Stimulated activated naive CD8-positive, alpha-beta T cell treated with anti-CD3 and anti-CD28 coated beads, Interleukin-15, amount 100 ng/mL, for 72 hours (primary cell): Measurements from ENCODE around the gene MINK1.

Experiments used
- ATAC-seq: fragments of 150-1000 bp; cut with Tn5 transposase; 2 replicates; pipeline ENCODE4 v1.10.0; 2021; ENCODE audit warnings: mild to moderate bottlenecking, moderate library complexity
- DNase-seq, 2 donors: peaks; one replicate each; pipeline ENCODE4 v3.0.0; 2021 to 2022
- H3K27ac Mint-ChIP-seq, 2 donors: one replicate each; pipeline ENCODE4 v1.8.0; 2022; ENCODE audit warnings: mild to moderate bottlenecking in 2 of 2, mixed read lengths in 2 of 2, moderate library complexity in 2 of 2
- H3K27me3 Mint-ChIP-seq: one replicate; pipeline ENCODE4 v1.8.0; 2022; ENCODE audit warnings: mixed read lengths
- H3K4me1 Mint-ChIP-seq: one replicate; pipeline ENCODE4 v1.8.0; 2022; ENCODE audit warnings: mild to moderate bottlenecking, mixed read lengths
- H3K4me3 Mint-ChIP-seq, 2 donors: one replicate each; pipeline ENCODE4 v1.8.0; 2022; ENCODE audit warnings: mild to moderate bottlenecking in 2 of 2, mixed read lengths in 2 of 2, moderate library complexity in 1 of 2
- H3K9me3 Mint-ChIP-seq, 2 donors: one replicate each; pipeline ENCODE4 v1.8.0; 2022; ENCODE audit warnings: mixed read lengths in 2 of 2

Gene MINK1

DNA sequence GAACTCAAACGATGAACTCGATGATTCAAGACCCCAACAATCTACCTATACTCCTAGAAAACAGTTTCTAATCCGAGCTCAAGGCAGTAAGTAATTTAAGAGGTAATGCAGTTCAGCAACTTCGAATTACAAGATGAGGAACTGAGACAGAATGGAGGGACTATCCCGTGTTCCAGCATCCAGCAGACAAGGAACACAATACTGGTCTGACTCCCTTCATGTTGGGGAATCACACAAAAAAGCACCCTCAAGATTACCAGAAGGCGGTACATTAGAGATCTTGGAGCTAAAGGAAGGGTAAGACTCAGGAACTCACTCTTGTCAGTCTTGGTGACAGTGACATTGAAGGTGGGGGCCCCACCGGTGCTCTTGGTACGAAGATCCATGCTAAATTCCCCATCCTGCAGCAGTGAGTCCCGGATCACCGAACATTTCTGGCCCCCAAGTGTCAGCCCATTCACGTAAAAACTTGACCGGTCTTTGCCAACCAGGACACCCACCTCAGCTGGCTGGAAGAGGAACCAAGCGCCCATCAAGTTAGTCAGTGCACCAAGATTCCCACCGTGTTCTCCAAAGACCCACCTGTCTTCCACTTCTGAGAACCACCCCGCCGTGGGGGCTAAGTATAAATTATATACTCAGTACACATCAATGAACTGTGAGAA lies 113.3 kb downstream of the MINK1 start:
- H3K4me1 Mint-ChIP-seq, result peaks cover 60% of the 10 kb centered on the region
- no peaks in the 10 kb centered on the region for H3K9me3 Mint-ChIP-seq
- no peaks in the 10 kb centered on the region for H3K27me3 Mint-ChIP-seq
- ATAC-seq (no peak), DNase-seq (no peak)
- H3K4me3 Mint-ChIP-seq, result peak overlapping the region; percentile 93 to 94
- peak overlapping the region; percentile 93 to 98 for H3K27ac Mint-ChIP-seq

DNA sequence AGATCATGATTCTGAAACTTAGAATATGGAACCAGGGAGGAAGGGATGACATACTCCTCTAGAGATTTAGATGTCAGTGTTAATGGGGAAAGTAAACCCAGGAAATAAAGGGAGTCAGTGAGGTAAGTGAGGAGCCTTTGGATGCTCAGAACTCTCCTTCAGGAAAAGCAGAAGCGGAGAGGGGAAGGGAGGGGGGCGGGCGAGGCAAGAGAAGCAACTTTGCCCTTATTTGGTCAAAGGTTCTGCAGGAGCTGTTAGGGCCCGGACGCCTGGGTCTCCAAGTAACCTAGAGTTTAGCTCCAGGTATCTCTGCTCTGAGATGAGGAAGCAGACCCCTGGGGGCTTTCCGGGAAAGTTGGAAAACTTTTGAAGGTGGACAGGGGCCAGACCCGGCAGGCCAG lies 113.9 kb downstream of the MINK1 start:
- ATAC-seq (no peak), DNase-seq (no peak)
- peak overlapping the region; percentile 93 to 94 for H3K4me3 Mint-ChIP-seq
- no peaks in the 10 kb centered on the region for H3K27me3 Mint-ChIP-seq
- peak overlapping the region; percentile 93 to 98 for H3K27ac Mint-ChIP-seq
- H3K4me1 Mint-ChIP-seq, result peaks cover 60% of the 10 kb centered on the region
- H3K9me3 Mint-ChIP-seq, result no peaks in the 10 kb centered on the region
